ENCODE data around the gene HMGCLL1. TPM values are rescaled to one million over a fixed set of nuclear protein-coding genes. Genes with fewer than 3 reads are reported as not detected.

Gene HMGCLL1
- polyA plus RNA-seq, 1 experiment: 0.15 TPM

- no peak for DNase-seq (ENCODE audit: low read depth, low spot score)
- Histone ChIP-seq H3K9me3 (ENCODE audit: control insufficient read depth, insufficient read depth, low read length) (no peaks in the 10 kb centered on the region), H3K27ac (ENCODE audit: low read depth, low read length) (no peak overlapping the region), H3K4me3 (ENCODE audit: low read depth, low read length) (no peak overlapping the region), H3K27me3 (ENCODE audit: control insufficient read depth, insufficient read depth, low read length) (no peaks in the 10 kb centered on the region)
- ChIA-PET POLR2A (no interaction called here), CTCF (interaction anchor here (0.6 to 1.1 kb wide), 2 partner anchors 119 to 1670 kb away, joined by 3 read pairs; no protein-coding TSS in a partner anchor)
- TF ChIP-seq CTCF (IDR thresholded peaks at IDR 0.05; ENCODE audit: low read depth, low read length): no peak
These were observed 183.1 kb downstream of the HMGCLL1 start for GRCh38 chr6:55395871-55396270.

- H3K9me3 ChIP-seq (ENCODE audit: control insufficient read depth, insufficient read depth, low read length): no peaks in the 10 kb centered on the region
- no peaks in the 10 kb centered on the region for H3K27me3 ChIP-seq (ENCODE audit: control insufficient read depth, insufficient read depth, low read length)
- ChIA-PET POLR2A (no interaction called here), CTCF (no interaction called here)
- H3K27ac ChIP-seq (ENCODE audit: low read depth, low read length): no peak overlapping the region
- TF ChIP-seq CTCF (IDR thresholded peaks at IDR 0.05; ENCODE audit: low read depth, low read length): no peak
- no peak overlapping the region for H3K4me3 ChIP-seq (ENCODE audit: low read depth, low read length)
- peak; percentile 13 for DNase-seq (ENCODE audit: low read depth, low spot score)
These were observed 190.8 kb downstream of the HMGCLL1 start for GRCh38 chr6:55388211-55388610.
